Lower leg skin (tissue), 4 donors: ENCODE measurements around the gene GPRC5B. TPM values are rescaled to one million over a fixed set of nuclear protein-coding genes. Genes with fewer than 3 reads are reported as not detected.

Experiments
- DNase-seq, 2 donors: peaks; one replicate each; pipeline ENCODE4 v3.0.0-alpha.2; 2019; ENCODE audit warnings: low spot score in 2 of 2
- H3K4me3 ChIP-seq: fragments of 200-600 bp; sonication (generic); 2 replicates; pipeline ENCODE4 v1.5.1; 2017; ENCODE audit warnings: mild to moderate bottlenecking, low read depth; ENCODE audit not compliant: poor library complexity, severe bottlenecking
- POLR2A ChIP-seq, 2 donors: fragments of 450-650 bp; IDR thresholded peaks; one replicate each; pipeline ENCODE4 v1.6.1; 2016 to 2017; ENCODE audit warnings: antibody characterized with exemption in 2 of 2, mild to moderate bottlenecking in 1 of 2, moderate library complexity in 1 of 2
- WGBS, 2 donors: methylation state at CpG; one replicate each; pipeline ENCODE4 v1.1.5; 2018; 5-methylcytosine and 5-hydroxymethylcytosine counted together
- intact Hi-C: fragments of 100-400 bp; cut with DNase I; formaldehyde crosslinking; loops from one replicate; pipeline ENCODE4 v1.15.0; 2023; ENCODE audit warnings: low total_unique reads
- total RNA-seq, 4 donors: library from RNA; depleted of rRNA; stranded (reverse); fragments of >200 nt; gene quantifications; one replicate each; pipeline ENCODE4 v1.1.0, GENCODE V29; 2016
- TF ChIP-seq, protein P1 (sequence below), 3 donors: fragments of 450-650 bp; IDR thresholded peaks; one replicate each; pipeline ENCODE4 v1.5.1; 2016; ENCODE audit warnings: antibody characterized with exemption in 3 of 3, mild to moderate bottlenecking in 3 of 3, moderate library complexity in 2 of 3

The GPRC5B gene
- total RNA-seq, 4 donors from 2014 or later, result 5.0 to 16.6 (median 9.5) TPM

DNA sequence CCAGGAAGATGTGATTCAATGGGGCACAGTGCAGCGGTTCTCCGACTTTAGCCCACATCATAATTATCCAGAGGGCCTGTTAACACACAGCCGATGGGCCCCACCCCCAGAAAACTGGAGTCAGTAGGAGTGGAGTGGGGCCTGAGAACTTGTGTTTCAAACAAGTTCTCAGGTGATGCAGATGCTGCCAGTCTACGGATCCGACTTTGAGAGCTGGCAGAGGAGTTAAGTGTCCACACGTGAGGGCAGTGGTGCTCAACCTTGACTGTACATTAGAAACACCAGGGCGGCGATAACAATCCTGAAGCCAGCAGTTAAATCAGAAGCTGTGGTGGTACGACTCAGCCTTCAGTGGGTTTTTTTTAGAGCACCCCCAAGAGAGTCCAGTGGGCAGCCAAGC is 75.0 kb downstream of the GPRC5B start:
- no peak for DNase-seq
- intact Hi-C loops, result no loop called here
- TF ChIP-seq POLR2A (IDR thresholded peaks at IDR 0.05), result no peak
- TF ChIP-seq, protein P1, sequence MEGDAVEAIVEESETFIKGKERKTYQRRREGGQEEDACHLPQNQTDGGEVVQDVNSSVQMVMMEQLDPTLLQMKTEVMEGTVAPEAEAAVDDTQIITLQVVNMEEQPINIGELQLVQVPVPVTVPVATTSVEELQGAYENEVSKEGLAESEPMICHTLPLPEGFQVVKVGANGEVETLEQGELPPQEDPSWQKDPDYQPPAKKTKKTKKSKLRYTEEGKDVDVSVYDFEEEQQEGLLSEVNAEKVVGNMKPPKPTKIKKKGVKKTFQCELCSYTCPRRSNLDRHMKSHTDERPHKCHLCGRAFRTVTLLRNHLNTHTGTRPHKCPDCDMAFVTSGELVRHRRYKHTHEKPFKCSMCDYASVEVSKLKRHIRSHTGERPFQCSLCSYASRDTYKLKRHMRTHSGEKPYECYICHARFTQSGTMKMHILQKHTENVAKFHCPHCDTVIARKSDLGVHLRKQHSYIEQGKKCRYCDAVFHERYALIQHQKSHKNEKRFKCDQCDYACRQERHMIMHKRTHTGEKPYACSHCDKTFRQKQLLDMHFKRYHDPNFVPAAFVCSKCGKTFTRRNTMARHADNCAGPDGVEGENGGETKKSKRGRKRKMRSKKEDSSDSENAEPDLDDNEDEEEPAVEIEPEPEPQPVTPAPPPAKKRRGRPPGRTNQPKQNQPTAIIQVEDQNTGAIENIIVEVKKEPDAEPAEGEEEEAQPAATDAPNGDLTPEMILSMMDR (IDR thresholded peaks at IDR 0.05), result no peak
- WGBS, 2 donors, result 94 to 95% methylated on average over 9 of the region's 9 CpGs
- no peak overlapping the region for H3K4me3 ChIP-seq

DNA sequence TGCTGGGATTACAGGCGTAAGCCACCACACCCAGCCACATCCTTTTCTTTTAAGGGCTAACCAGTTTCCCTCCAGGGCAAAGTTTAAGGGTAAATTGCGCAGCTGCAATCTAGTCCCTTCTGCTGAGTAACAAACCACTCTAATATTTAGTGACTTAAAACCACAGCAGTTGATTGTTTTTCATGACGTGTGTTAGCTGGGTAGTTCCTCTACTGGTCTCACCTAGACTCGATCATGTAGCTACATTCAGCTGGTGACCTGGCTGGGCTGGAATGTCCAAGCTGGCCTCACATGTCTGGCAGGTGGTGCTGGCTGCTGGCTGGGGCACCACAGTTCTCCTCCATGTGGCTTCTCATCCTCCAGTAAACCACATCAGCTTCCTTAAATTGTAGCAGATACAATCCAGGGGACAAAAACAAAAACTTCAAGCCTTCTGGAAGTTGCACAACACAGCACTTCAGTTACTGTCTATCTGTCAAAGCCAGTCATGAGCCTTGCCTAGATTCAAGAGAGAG is 75.5 kb downstream of the GPRC5B start:
- intact Hi-C loops, result no loop called here
- no peak overlapping the region for H3K4me3 ChIP-seq
- 78 to 79% methylated on average over 4 of the region's 4 CpGs for WGBS, 2 donors
- TF ChIP-seq, protein P1 (IDR thresholded peaks at IDR 0.05), result no peak
- no peak for TF ChIP-seq POLR2A (IDR thresholded peaks at IDR 0.05)
- peak in 1 of 2 donors; percentile 23 for DNase-seq

DNA sequence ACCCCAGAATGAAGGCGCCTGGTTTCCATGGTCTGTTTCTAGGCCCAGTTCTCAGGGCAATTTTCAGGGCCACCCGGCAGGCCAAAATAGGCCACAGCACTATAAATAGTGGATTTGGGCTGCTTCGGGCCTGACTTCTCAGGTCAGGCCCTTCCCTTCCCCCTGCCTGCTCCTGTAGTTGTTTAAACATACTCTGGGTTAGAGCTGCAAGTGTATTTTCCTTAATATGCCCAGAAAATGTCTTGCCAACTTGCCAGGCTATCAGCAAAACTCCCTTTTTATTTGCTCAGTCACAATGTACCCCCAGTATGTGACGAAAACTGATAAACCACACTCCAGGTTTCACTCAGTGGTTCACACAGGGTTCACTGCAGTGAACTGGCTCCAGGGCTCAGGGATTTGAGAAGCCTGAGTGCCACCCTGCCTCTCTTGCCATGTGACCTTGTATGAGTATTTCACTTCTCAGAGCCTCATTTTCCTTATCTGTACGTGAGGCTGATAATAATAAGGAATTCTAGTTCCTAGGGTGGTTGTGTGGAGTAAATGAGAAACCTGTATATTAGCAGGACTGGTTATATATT is 76.5 kb downstream of the GPRC5B start:
- H3K4me3 ChIP-seq, result no peak overlapping the region
- intact Hi-C loops, result no loop called here
- TF ChIP-seq, protein P1 (IDR thresholded peaks at IDR 0.05), result no peak
- 75 to 81% methylated on average over 5 of the region's 5 CpGs for WGBS, 2 donors
- no peak for DNase-seq

Other genes with a start within 250 kb of the GPRC5B start
- gene KNOP1, start 166.6 kb downstream of the GPRC5B start, total RNA-seq, result 10 to 100 TPM; 12.1 to 22.7 (median 15.0) TPM
- 10 to 100 TPM in 2 of 4 donors, 1 to 10 TPM in 2; 6.9 to 20.7 (median 10.9) TPM for gene IQCK, start 166.6 kb downstream of the GPRC5B start, total RNA-seq
- gene GPR139, start 189.0 kb upstream of the GPRC5B start, total RNA-seq, result not detected